CD8-positive, alpha-beta memory T cell (primary cell): ENCODE measurements around the gene REPIN1. TPM values are rescaled to one million over a fixed set of nuclear protein-coding genes. Genes with fewer than 3 reads are reported as not detected.

Source experiments
- CTCF ChIA-PET: fragments of 350-600 bp; sonication (Branson Sonifier 250); formaldehyde crosslinking; loops from one replicate; lab custom pipeline; 2021; ENCODE audit warnings: antibody characterized with exemption; lab: Charles Lee
- POLR2A ChIA-PET: fragments of 350-600 bp; sonication (Branson Sonifier 250); formaldehyde crosslinking; loops from one replicate; lab custom pipeline; 2021; ENCODE audit warnings: antibody characterized with exemption; lab: Charles Lee
- DNase-seq, 5 donors: peaks; one replicate each; pipeline versions ENCODE4 v3.0.0 to v3.0.0-alpha.2; 2020 to 2022; ENCODE audit warnings: mixed read lengths in 1 of 5
- H3K27ac ChIP-seq: one replicate; pipeline ENCODE4 v1.7.0; 2013; ENCODE audit warnings: low read depth, mild to moderate bottlenecking, low read length, moderate library complexity
- H3K27me3 ChIP-seq: 2 replicates; pipeline ENCODE4 v1.7.0; 2013; ENCODE audit warnings: low read length, mild to moderate bottlenecking; ENCODE audit not compliant: insufficient read depth, poor library complexity, severe bottlenecking
- H3K36me3 ChIP-seq: 2 replicates; pipeline ENCODE4 v1.7.0; 2013; ENCODE audit warnings: mild to moderate bottlenecking, low read length, moderate library complexity; ENCODE audit not compliant: insufficient read depth
- H3K4me1 ChIP-seq: 2 replicates; pipeline ENCODE4 v1.7.0; 2013; ENCODE audit warnings: mild to moderate bottlenecking, low read length, moderate library complexity; ENCODE audit not compliant: insufficient read depth
- H3K4me3 ChIP-seq: 2 replicates; pipeline ENCODE4 v1.7.0; 2013; ENCODE audit warnings: mild to moderate bottlenecking, low read length
- H3K9me3 ChIP-seq: 2 replicates; pipeline ENCODE4 v1.7.0; 2013; ENCODE audit warnings: mild to moderate bottlenecking, low read length
- H3K27ac Mint-ChIP-seq, 8 donors: one replicate each; pipeline ENCODE4 v1.8.0; 2020 to 2021; ENCODE audit warnings: mixed read lengths in 8 of 8, mild to moderate bottlenecking in 6 of 8, inconsistent platforms in 3 of 8, moderate library complexity in 3 of 8
- H3K27me3 Mint-ChIP-seq, 2 donors: one replicate each; pipeline ENCODE4 v1.8.0; 2020 to 2021; ENCODE audit warnings: mixed read lengths in 2 of 2, mild to moderate bottlenecking in 1 of 2, moderate library complexity in 1 of 2
- H3K36me3 Mint-ChIP-seq, 3 donors: one replicate each; pipeline ENCODE4 v1.8.0; 2020 to 2021; ENCODE audit warnings: mixed read lengths in 3 of 3, inconsistent platforms in 1 of 3, mild to moderate bottlenecking in 1 of 3
- H3K4me1 Mint-ChIP-seq, 3 donors: one replicate each; pipeline ENCODE4 v1.8.0; 2020 to 2021; ENCODE audit warnings: mixed read lengths in 3 of 3, inconsistent platforms in 1 of 3, mild to moderate bottlenecking in 1 of 3
- H3K4me3 Mint-ChIP-seq, 7 donors: one replicate each; pipeline ENCODE4 v1.8.0; 2020 to 2021; ENCODE audit warnings: mixed read lengths in 7 of 7, mild to moderate bottlenecking in 6 of 7, moderate library complexity in 4 of 7, inconsistent platforms in 2 of 7
- H3K9me3 Mint-ChIP-seq, 5 donors: one replicate each; pipeline ENCODE4 v1.8.0; 2020 to 2022; ENCODE audit warnings: mixed read lengths in 5 of 5, mild to moderate bottlenecking in 3 of 5, moderate library complexity in 2 of 5, inconsistent platforms in 1 of 5
- polyA plus RNA-seq: library from polyadenylated mRNA; unstranded; fragments of 300-500 nt; fragmentation: Illumina TruSeq; gene quantifications from one replicate; pipeline ENCODE4 v1.2.3, GENCODE V29; 2021
- total RNA-seq, 2 experiments: library from RNA; stranded (reverse); gene quantifications; one replicate each; pipeline ENCODE4 v1.2.3, GENCODE V29; 2021

REPIN1 gene
- total and polyA plus RNA-seq, 3 experiments from 2014 or later, result 57.0 to 60.8 (median 58.2) TPM

- ChIA-PET CTCF (interaction anchor here (1.1 to 1.4 kb wide), 2 partner anchors 9 to 31 kb away, joined by 3 to 4 read pairs; no protein-coding TSS in a partner anchor), POLR2A (no interaction called here)
- Mint-ChIP-seq H3K27me3 (no peaks in the 10 kb centered on the region), H3K27ac (peak overlapping the region; percentile 61 to 99 (median 97)), H3K9me3 (no peaks in the 10 kb centered on the region), H3K36me3 (peaks cover 0 to 59% (median 11%) of the 10 kb centered on the region in 3 donors), H3K4me3 (peak overlapping the region; percentile 66 to 100 (median 97)), H3K4me1 (peaks cover 33 to 53% (median 45%) of the 10 kb centered on the region in 3 donors)
- Histone ChIP-seq H3K4me3 (peak overlapping the region; percentile 64), H3K4me1 (peaks cover 25% of the 10 kb centered on the region), H3K36me3 (peaks cover 18% of the 10 kb centered on the region), H3K9me3 (no peaks in the 10 kb centered on the region), H3K27ac (peak overlapping the region; percentile 92), H3K27me3 (no peaks in the 10 kb centered on the region)
- no peak for DNase-seq
These were observed 43.5 kb upstream of the REPIN1 start for GRCh38 chr7:150325110-150325611.

DNA sequence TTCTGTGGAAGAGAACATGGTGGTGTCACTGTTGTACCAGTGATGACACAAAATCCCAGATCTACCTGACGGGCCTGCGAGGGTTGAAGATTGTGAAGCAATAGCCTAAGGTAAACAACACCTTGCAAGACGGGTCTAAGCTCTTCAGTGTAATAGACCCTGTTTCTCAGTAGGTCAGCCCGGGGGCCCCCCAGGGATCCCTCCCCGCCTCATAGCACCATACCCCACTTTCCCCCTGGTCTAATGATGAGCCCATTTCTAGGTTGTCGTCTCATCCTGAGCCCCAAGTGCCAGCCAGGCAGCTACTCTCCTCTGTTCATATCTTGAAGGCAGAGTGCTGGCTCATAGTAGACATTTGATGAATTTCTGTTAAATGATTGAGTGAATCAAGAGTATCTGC lies 42.7 kb upstream of the REPIN1 start:
- Mint-ChIP-seq H3K4me1 (peaks cover 33 to 50% (median 44%) of the 10 kb centered on the region in 3 donors), H3K36me3 (peaks cover 0 to 62% (median 11%) of the 10 kb centered on the region in 3 donors), H3K27ac (peak overlapping the region in 5 of 8 donors; percentile 3 to 68 (median 31)), H3K27me3 (no peaks in the 10 kb centered on the region), H3K9me3 (no peaks in the 10 kb centered on the region), H3K4me3 (peak overlapping the region in 2 of 7 donors; percentile 6 to 97)
- CTCF ChIA-PET, result interaction anchor here (1.4 kb wide), 1 partner anchor 10 kb away, joined by 4 read pairs; no protein-coding TSS in a partner anchor
- POLR2A ChIA-PET, result no interaction called here
- DNase-seq, result no peak
- Histone ChIP-seq H3K27me3 (no peaks in the 10 kb centered on the region), H3K4me3 (no peak overlapping the region), H3K27ac (peak overlapping the region; percentile 92), H3K9me3 (no peaks in the 10 kb centered on the region), H3K4me1 (peaks cover 18% of the 10 kb centered on the region), H3K36me3 (peaks cover 22% of the 10 kb centered on the region)

DNA sequence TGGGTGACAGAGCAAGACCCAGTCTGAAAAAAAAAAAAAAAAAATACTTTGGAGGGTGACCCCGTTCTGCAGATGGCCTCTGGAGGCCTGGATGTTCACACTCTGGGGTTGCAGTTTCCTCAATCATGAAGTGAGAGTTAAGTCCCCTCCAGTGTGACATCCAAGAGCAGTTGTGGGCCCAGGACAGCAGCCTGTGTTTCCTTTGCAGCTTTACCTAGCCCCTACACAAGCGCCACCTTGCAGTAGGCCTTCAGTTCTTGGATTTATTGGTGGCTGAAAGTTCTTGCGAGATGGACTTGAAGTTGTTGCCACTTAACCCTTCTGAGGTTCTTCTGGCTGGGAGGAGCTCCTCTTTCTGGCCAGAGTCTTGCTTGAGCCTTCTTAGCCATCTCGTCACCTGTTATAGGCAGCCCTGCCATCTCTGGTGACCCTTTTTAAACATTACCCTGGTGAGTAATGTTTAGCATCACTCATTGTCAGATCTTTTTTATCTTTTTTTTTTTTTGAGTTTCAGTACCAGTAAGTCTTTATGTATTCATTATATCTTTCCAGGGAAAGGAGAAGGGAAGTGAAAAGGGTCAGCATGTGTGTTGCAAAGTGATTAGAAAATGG lies 41.9 kb upstream of the REPIN1 start:
- Mint-ChIP-seq H3K36me3 (peaks cover 0 to 68% (median 13%) of the 10 kb centered on the region in 3 donors), H3K9me3 (no peaks in the 10 kb centered on the region), H3K4me1 (peaks cover 27 to 43% (median 37%) of the 10 kb centered on the region in 3 donors), H3K4me3 (peak overlapping the region in 1 of 7 donors; percentile 0), H3K27ac (peak overlapping the region in 1 of 8 donors; percentile 3), H3K27me3 (no peaks in the 10 kb centered on the region)
- H3K4me1 ChIP-seq, result peaks cover 15% of the 10 kb centered on the region
- no peak for DNase-seq
- H3K9me3 ChIP-seq, result no peaks in the 10 kb centered on the region
- H3K36me3 ChIP-seq, result peaks cover 22% of the 10 kb centered on the region
- H3K27me3 ChIP-seq, result no peaks in the 10 kb centered on the region
- POLR2A ChIA-PET, result no interaction called here
- peak overlapping the region; percentile 6 for H3K27ac ChIP-seq
- CTCF ChIA-PET, result interaction anchor here (1.4 kb wide), 1 partner anchor 10 kb away, joined by 4 read pairs; no protein-coding TSS in a partner anchor
- H3K4me3 ChIP-seq, result no peak overlapping the region

DNA sequence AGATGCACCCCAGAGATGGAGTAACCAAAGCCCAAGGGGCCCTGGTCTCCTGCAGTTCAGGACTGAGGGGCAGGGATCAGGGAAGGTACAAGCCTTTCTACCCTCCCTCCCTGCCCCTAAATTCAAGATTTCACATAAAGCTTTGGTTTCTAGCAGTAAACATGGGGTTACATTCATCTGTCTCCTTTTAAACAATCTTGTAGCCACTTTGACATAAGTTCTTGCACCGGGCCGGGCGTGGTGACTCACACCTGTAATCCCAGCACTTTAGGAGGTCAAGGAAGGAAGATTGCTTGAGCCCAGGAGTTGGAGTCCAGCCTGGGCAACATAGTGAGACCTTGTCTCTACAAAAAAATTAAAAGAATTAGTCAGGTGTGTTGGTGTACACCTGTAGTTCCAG lies 41.3 kb upstream of the REPIN1 start:
- Histone ChIP-seq H3K27ac (no peak overlapping the region), H3K4me1 (peaks cover 10% of the 10 kb centered on the region), H3K27me3 (no peaks in the 10 kb centered on the region), H3K4me3 (no peak overlapping the region), H3K9me3 (no peaks in the 10 kb centered on the region), H3K36me3 (peaks cover 22% of the 10 kb centered on the region)
- no peak overlapping the region for H3K27ac Mint-ChIP-seq
- peaks cover 0 to 68% (median 13%) of the 10 kb centered on the region in 3 donors for H3K36me3 Mint-ChIP-seq
- H3K4me1 Mint-ChIP-seq, result peaks cover 22 to 38% (median 32%) of the 10 kb centered on the region in 3 donors
- H3K4me3 Mint-ChIP-seq, result no peak overlapping the region
- H3K27me3 Mint-ChIP-seq, result no peaks in the 10 kb centered on the region
- CTCF ChIA-PET, result no interaction called here
- POLR2A ChIA-PET, result no interaction called here
- DNase-seq, result no peak
- no peaks in the 10 kb centered on the region for H3K9me3 Mint-ChIP-seq

- CTCF ChIA-PET, result no interaction called here
- POLR2A ChIA-PET, result no interaction called here
These were observed 39.1 kb upstream of the REPIN1 start for GRCh38 chr7:150329331-150330120.

GRCh38 chr7:150330211-150330885 lies 38.3 kb upstream of the REPIN1 start:
- POLR2A ChIA-PET, result no interaction called here
- CTCF ChIA-PET, result no interaction called here
- DNase-seq, result no peak
- no peak overlapping the region for H3K4me3 Mint-ChIP-seq
- no peak overlapping the region for H3K27ac Mint-ChIP-seq
- peaks cover 0 to 52% (median 13%) of the 10 kb centered on the region in 3 donors for H3K36me3 Mint-ChIP-seq
- H3K9me3 ChIP-seq, result no peaks in the 10 kb centered on the region
- peaks cover 0 to 12% (median 6%) of the 10 kb centered on the region in 3 donors for H3K4me1 Mint-ChIP-seq
- no peaks in the 10 kb centered on the region for H3K9me3 Mint-ChIP-seq
- no peaks in the 10 kb centered on the region for H3K4me1 ChIP-seq
- no peaks in the 10 kb centered on the region for H3K27me3 ChIP-seq
- no peak overlapping the region for H3K27ac ChIP-seq
- peaks cover 22% of the 10 kb centered on the region for H3K36me3 ChIP-seq
- no peak overlapping the region for H3K4me3 ChIP-seq
- no peaks in the 10 kb centered on the region for H3K27me3 Mint-ChIP-seq

More at GRCh38 chr7:150329331-150330120, 39.1 kb upstream of the REPIN1 start:
- no peaks in the 10 kb centered on the region for H3K27me3 Mint-ChIP-seq
- peaks cover under 1% of the 10 kb centered on the region for H3K4me1 ChIP-seq
- H3K27me3 ChIP-seq, result no peaks in the 10 kb centered on the region
- no peak overlapping the region for H3K4me3 Mint-ChIP-seq
- DNase-seq, result no peak
- H3K9me3 ChIP-seq, result no peaks in the 10 kb centered on the region
- H3K4me3 ChIP-seq, result no peak overlapping the region
- H3K9me3 Mint-ChIP-seq, result no peaks in the 10 kb centered on the region
- peaks cover 22% of the 10 kb centered on the region for H3K36me3 ChIP-seq
- H3K27ac ChIP-seq, result no peak overlapping the region
- H3K4me1 Mint-ChIP-seq, result peaks cover 8 to 20% (median 15%) of the 10 kb centered on the region in 3 donors
- H3K27ac Mint-ChIP-seq, result no peak overlapping the region
- H3K36me3 Mint-ChIP-seq, result peaks cover 0 to 56% (median 13%) of the 10 kb centered on the region in 3 donors

- H3K36me3 ChIP-seq, result peaks cover 4% of the 10 kb centered on the region
- H3K4me1 Mint-ChIP-seq, result peaks cover 0 to 6% (median 0%) of the 10 kb centered on the region in 3 donors
- H3K27me3 Mint-ChIP-seq, result no peaks in the 10 kb centered on the region
- CTCF ChIA-PET, result no interaction called here
- H3K9me3 Mint-ChIP-seq, result no peaks in the 10 kb centered on the region
- H3K4me1 ChIP-seq, result no peaks in the 10 kb centered on the region
- H3K4me3 ChIP-seq, result no peak overlapping the region
- no peaks in the 10 kb centered on the region for H3K9me3 ChIP-seq
- no peak overlapping the region for H3K4me3 Mint-ChIP-seq
- no peak overlapping the region for H3K27ac ChIP-seq
- H3K27ac Mint-ChIP-seq, result no peak overlapping the region
- no peak for DNase-seq
- POLR2A ChIA-PET, result no interaction called here
- no peaks in the 10 kb centered on the region for H3K27me3 ChIP-seq
- H3K36me3 Mint-ChIP-seq, result peaks cover 0 to 42% (median 9%) of the 10 kb centered on the region in 3 donors
These were observed 35.6 kb upstream of the REPIN1 start for GRCh38 chr7:150332852-150333635.
